Activated T-helper 1 cell treated with Interleukin-2 at 50 U/mL for 16 hours (primary cell): ENCODE data around the gene CDC14A.

Experiments used
- DNase-seq: peaks from one replicate; pipeline ENCODE4 v3.0.0-alpha.2; 2020; ENCODE audit warnings: low read depth

The CDC14A gene

GRCh38 chr1:100539836-100540536 is 187.7 kb downstream of the CDC14A start:
- DNase-seq: no peak

GRCh38 chr1:100542285-100542684 is 190.0 kb downstream of the CDC14A start:
- DNase-seq: no peak

GRCh38 chr1:100543640-100544039 is 191.3 kb downstream of the CDC14A start:
- DNase-seq: no peak

- DNase-seq: no peak
Measured at GRCh38 chr1:100544791-100545190, 192.5 kb downstream of the CDC14A start.

DNA sequence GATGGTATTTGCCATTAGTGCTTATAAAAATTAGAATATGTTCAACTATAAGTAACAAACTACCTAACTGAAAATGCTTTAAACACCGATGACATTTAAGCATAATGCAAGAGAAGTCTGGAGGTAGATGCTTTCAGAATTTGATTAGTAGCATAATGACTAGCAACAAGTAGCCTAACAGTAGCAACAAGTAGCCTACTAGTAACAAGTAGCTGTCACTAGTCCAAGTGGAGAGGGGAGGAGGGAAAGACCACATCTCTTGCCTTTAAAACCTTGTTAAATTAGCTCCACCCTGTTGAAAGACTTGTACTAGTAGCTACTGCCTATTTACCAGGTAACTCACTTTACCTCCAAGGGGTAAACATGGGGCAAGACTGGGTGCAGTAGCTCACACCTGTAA is 193.5 kb downstream of the CDC14A start:
- DNase-seq: no peak

DNA sequence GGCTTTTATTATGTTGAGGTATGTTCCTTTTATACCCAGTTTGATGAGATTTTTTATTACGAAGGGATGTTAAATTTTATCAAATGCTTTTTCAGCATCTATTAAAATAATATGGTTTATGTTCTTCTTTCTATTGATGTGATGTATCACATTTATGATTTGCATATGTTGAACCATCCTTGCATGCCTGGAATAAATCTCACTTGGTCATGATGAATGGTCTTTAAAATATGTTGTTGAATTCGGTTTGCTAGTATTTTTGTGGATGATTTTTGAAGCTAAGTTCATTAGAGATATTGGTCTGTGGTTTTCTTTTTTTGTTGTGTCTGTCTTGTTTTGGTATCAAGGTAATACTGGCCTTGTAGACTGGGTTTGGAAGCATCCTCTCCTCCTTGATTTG is 199.7 kb downstream of the CDC14A start:
- DNase-seq: no peak

- DNase-seq: no peak
Measured at GRCh38 chr1:100552922-100553321, 200.6 kb downstream of the CDC14A start.

GRCh38 chr1:100556181-100556580 is 203.9 kb downstream of the CDC14A start:
- no peak for DNase-seq

DNA sequence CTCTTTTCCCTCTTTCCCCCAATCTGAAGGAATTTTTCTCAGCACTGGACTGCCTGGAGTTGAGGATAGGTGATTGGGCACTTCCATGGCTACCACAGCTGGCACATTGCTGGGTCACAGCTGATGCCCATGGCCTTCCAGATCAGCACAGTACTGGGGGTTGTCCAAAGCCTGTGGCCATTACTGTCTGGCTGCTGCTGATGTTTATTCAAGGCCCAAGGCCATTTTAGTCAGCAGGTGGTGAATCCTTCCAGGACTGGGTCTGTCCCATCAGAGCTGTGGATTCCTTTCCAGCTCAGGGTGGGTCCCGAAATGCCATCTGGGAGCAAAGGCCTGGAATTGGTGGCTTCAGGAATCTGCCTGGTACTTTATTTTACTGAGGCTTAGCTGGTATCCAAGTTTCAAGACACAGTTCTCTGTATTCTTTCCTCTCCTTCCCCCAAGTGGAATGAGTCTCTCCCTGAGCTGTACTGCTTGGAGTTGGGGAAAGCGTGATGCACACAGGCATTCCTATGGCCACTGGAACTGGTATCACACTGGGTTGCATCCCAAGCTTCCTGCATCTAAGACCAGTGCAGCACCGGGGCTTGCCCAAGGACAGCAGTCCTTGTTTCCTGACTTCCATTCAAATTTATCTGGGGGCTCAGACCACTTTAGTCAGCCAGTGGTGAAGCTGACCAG is 204.8 kb downstream of the CDC14A start:
- no peak for DNase-seq

DNA sequence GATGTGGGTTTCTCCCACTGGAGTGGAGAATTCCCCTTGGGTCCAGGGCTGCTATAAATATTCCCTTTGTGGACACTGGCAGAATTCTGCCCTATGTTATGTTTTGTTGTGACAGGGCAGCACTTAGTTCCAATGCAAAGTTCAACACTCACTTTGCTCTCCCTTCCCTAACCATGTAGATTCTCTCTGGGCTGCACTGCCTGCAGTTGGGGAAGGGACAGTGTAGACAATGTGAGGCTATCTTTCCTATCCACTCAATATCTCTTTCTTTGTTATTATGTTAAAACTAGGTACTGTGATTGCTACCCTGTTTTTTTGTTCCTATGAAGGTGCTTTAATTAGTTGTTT is 205.3 kb downstream of the CDC14A start:
- no peak for DNase-seq

DNA sequence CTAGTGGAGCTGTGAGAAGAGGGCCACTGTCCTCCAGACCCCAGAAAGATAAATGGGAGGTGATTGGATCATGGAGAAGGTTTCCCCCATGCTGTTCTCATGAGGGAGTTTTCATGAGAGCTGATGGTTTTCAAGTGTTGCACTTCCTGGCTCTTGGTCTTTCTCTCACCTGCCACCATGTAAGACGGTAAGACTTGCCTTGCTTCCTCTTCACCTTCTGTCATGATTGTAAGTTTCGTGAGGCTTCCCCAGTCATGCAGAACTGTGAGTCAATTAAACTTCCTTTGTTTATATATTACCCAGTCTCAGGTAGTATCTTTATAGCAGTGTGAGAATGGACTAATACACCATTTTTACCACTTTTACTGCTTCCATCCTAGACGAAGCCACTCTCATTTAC is 213.2 kb downstream of the CDC14A start:
- no peak for DNase-seq

GRCh38 chr1:100565937-100566699 is 213.8 kb downstream of the CDC14A start:
- no peak for DNase-seq

GRCh38 chr1:100567062-100567461 is 214.8 kb downstream of the CDC14A start:
- DNase-seq: no peak
